ENCODE results near the gene CD164L2.

The CD164L2 gene

GRCh38 chr1:27374362-27375086 is 8.6 kb downstream of the CD164L2 start, which contains the start of gene FCN3:
TSS of gene FCN3 (minus strand) at chr1:27374824. CDS start at chr1:27374818, 6 bp downstream.
- TF ChIP-seq CTCF (IDR thresholded peaks at IDR 0.05; ENCODE audit: insufficient read depth, low read length, poor library complexity, severe bottlenecking) (no peak), EZH2phosphoT487 (conservative IDR thresholded peaks at IDR 0.05; ENCODE audit: low read length) (no peak)
- Histone ChIP-seq H3K36me3 (ENCODE audit: low read length) (no peaks in the 10 kb centered on the region), H3K79me2 (ENCODE audit: insufficient read depth, low read length) (no peaks in the 10 kb centered on the region), H3K9me3 (ENCODE audit: insufficient read depth, low read length) (no peaks in the 10 kb centered on the region), H2AFZ (ENCODE audit: low read depth, low read length, severe bottlenecking) (no peak within 1 kb of the TSS), H3K27me3 (ENCODE audit: low read length) (no peaks in the 10 kb centered on the region), H4K20me1 (ENCODE audit: low read depth, low read length) (no peaks in the 10 kb centered on the region), H3F3A (ENCODE audit: insufficient read depth) (no peaks in the 10 kb centered on the region), H3K4me3 (ENCODE audit: insufficient read depth, low read length, poor library complexity, severe bottlenecking) (no peak within 1 kb of the TSS), H3K27ac (ENCODE audit: low read depth, low read length) (no peak within 1 kb of the TSS), H3K9me2 (replicated peaks; ENCODE audit: insufficient read depth, low read length) (no peaks in the 10 kb centered on the region), H3K9ac (ENCODE audit: low read length) (no peak within 1 kb of the TSS), H3K4me2 (ENCODE audit: low read depth, low read length, poor library complexity, severe bottlenecking) (no peak within 1 kb of the TSS)

- Histone ChIP-seq H3K4me3 (ENCODE audit: insufficient read depth, low read length, poor library complexity, severe bottlenecking) (no peak overlapping the region), H3K4me2 (ENCODE audit: low read depth, low read length, poor library complexity, severe bottlenecking) (no peak overlapping the region), H3K27me3 (ENCODE audit: low read length) (no peaks in the 10 kb centered on the region), H3K27ac (ENCODE audit: low read depth, low read length) (no peak overlapping the region), H3K9me3 (ENCODE audit: insufficient read depth, low read length) (no peaks in the 10 kb centered on the region), H3F3A (ENCODE audit: insufficient read depth) (no peaks in the 10 kb centered on the region), H3K36me3 (ENCODE audit: low read length) (no peaks in the 10 kb centered on the region), H2AFZ (ENCODE audit: low read depth, low read length, severe bottlenecking) (no peak overlapping the region), H3K9me2 (replicated peaks; ENCODE audit: insufficient read depth, low read length) (no peaks in the 10 kb centered on the region), H3K79me2 (ENCODE audit: insufficient read depth, low read length) (no peaks in the 10 kb centered on the region), H3K9ac (ENCODE audit: low read length) (no peak overlapping the region), H4K20me1 (ENCODE audit: low read depth, low read length) (no peaks in the 10 kb centered on the region)
- TF ChIP-seq EZH2phosphoT487 (conservative IDR thresholded peaks at IDR 0.05; ENCODE audit: low read length) (no peak), CTCF (IDR thresholded peaks at IDR 0.05; ENCODE audit: insufficient read depth, low read length, poor library complexity, severe bottlenecking) (no peak)
Measured at GRCh38 chr1:27372808-27373690, 10.1 kb downstream of the CD164L2 start.

- H3K27ac ChIP-seq (ENCODE audit: low read depth, low read length), result no peak overlapping the region
- no peak overlapping the region for H3K9ac ChIP-seq (ENCODE audit: low read length)
- H2AFZ ChIP-seq (ENCODE audit: low read depth, low read length, severe bottlenecking), result no peak overlapping the region
- TF ChIP-seq CTCF (IDR thresholded peaks at IDR 0.05; ENCODE audit: insufficient read depth, low read length, poor library complexity, severe bottlenecking), result no peak
- TF ChIP-seq EZH2phosphoT487 (conservative IDR thresholded peaks at IDR 0.05; ENCODE audit: low read length), result no peak
- H3K4me3 ChIP-seq (ENCODE audit: insufficient read depth, low read length, poor library complexity, severe bottlenecking), result no peak overlapping the region
- no peaks in the 10 kb centered on the region for H3K9me3 ChIP-seq (ENCODE audit: insufficient read depth, low read length)
- no peaks in the 10 kb centered on the region for H3K79me2 ChIP-seq (ENCODE audit: insufficient read depth, low read length)
- no peaks in the 10 kb centered on the region for H3K27me3 ChIP-seq (ENCODE audit: low read length)
- no peaks in the 10 kb centered on the region for H4K20me1 ChIP-seq (ENCODE audit: low read depth, low read length)
- no peak overlapping the region for H3K4me2 ChIP-seq (ENCODE audit: low read depth, low read length, poor library complexity, severe bottlenecking)
- no peaks in the 10 kb centered on the region for H3F3A ChIP-seq (ENCODE audit: insufficient read depth)
- H3K36me3 ChIP-seq (ENCODE audit: low read length), result no peaks in the 10 kb centered on the region
- H3K9me2 ChIP-seq (replicated peaks; ENCODE audit: insufficient read depth, low read length), result no peaks in the 10 kb centered on the region
Measured at GRCh38 chr1:27372022-27372807, 10.9 kb downstream of the CD164L2 start.

Measured in SU-DHL-6 (cell line).